ENCODE data around the gene BACH2. TPM values are rescaled to one million over a fixed set of nuclear protein-coding genes. Genes with fewer than 3 reads are reported as not detected.

Gene BACH2
- polyA plus RNA-seq, 2 of the 4 experiments (the other 2 are of a cell fraction), result 0.01 to 0.36 TPM

DNA sequence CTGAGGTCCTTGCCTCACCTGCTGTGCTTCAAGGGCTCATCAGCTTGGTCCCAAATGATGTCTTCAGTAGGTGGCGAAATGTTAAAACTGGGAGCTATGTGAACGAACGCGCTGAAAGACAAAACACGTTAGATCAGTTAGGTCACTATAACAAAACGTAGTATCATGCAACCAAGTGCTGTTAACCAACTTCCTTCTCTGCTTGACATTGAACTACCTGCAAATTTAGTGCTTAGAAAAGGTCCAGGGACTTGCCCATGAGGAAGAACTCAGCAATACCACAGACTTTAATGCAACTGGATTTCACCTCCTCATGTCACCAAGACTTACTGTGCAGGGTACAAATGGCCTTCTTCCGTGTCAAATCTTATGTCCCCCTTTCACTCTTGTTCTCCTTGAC lies 24.8 kb downstream of the BACH2 start:
- 61% methylated on average over 7 of the region's 7 CpGs for WGBS (ENCODE audit: missing lambda C conversion rate)
- CTCF ChIA-PET, result no interaction called here
- FAIRE-seq (no peak), ATAC-seq (no peak), DNase-seq (ENCODE audit: low read depth in 1 of 2, low spot score in 1 of 2) (no peak)
- POLR2A ChIA-PET, result interaction anchor here (0.7 kb wide), 2 partner anchors 77 to 258 kb away, joined by 3 to 4 read pairs; no protein-coding TSS in a partner anchor
- H3K9me3 ChIP-seq, result no peaks in the 10 kb centered on the region
- no peak for TF ChIP-seq ZSCAN20 (CRISPR knock-in tag; IDR thresholded peaks at IDR 0.05)
- no peak for TF ChIP-seq HDAC2 (IDR thresholded peaks at IDR 0.05)
- no peak for TF ChIP-seq JUNB (IDR thresholded peaks at IDR 0.05)
- TF ChIP-seq JUN (IDR thresholded peaks at IDR 0.05), result no peak
- TF ChIP-seq EHMT2 (IDR thresholded peaks at IDR 0.05; ENCODE audit: low read depth), result no peak
- TF ChIP-seq, protein P1, sequence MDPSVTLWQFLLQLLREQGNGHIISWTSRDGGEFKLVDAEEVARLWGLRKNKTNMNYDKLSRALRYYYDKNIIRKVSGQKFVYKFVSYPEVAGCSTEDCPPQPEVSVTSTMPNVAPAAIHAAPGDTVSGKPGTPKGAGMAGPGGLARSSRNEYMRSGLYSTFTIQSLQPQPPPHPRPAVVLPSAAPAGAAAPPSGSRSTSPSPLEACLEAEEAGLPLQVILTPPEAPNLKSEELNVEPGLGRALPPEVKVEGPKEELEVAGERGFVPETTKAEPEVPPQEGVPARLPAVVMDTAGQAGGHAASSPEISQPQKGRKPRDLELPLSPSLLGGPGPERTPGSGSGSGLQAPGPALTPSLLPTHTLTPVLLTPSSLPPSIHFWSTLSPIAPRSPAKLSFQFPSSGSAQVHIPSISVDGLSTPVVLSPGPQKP (IDR thresholded peaks at IDR 0.05; ENCODE audit: low read depth, low read length), result no peak
- TF ChIP-seq, protein P2, sequence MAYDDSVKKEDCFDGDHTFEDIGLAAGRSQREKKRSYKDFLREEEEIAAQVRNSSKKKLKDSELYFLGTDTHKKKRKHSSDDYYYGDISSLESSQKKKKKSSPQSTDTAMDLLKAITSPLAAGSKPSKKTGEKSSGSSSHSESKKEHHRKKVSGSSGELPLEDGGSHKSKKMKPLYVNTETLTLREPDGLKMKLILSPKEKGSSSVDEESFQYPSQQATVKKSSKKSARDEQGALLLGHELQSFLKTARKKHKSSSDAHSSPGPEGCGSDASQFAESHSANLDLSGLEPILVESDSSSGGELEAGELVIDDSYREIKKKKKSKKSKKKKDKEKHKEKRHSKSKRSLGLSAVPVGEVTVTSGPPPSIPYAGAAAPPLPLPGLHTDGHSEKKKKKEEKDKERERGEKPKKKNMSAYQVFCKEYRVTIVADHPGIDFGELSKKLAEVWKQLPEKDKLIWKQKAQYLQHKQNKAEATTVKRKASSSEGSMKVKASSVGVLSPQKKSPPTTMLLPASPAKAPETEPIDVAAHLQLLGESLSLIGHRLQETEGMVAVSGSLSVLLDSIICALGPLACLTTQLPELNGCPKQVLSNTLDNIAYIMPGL (CRISPR knock-in tag; IDR thresholded peaks at IDR 0.05; ENCODE audit: borderline replicate concordance), result no peak
- no peak for TF ChIP-seq POLR2A (IDR thresholded peaks at IDR 0.05; ENCODE audit: low read length)
- TF ChIP-seq TP53 (CRISPR knock-in tag; IDR thresholded peaks at IDR 0.05), result no peak
- TF ChIP-seq ESRRA (IDR thresholded peaks at IDR 0.05; ENCODE audit: borderline replicate concordance, low read length), result no peak
- H3K27ac ChIP-seq, result no peak overlapping the region
- H3K4me2 ChIP-seq, result no peak overlapping the region
- no peaks in the 10 kb centered on the region for H3K4me1 ChIP-seq
- H3K4me3 ChIP-seq, result no peak overlapping the region

DNA sequence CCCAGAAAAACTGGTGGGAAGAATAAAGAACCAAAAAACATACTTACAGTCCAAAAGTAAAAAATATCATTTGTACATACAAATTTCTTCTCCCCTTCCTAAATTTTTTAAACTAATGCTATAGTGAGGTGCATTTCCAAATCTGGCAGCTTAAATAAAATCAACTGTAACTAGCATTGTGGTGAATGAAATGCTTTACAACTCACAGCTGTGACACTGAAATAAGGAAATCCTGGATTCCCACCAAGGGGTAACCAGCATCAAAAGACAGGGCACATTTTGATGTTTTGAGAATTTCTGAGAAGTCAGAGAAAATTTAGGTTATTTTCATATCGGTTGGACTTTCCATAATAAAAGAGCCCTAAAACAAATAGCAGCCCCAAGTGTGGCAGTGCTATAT lies 27.3 kb downstream of the BACH2 start:
- H3K27ac ChIP-seq, result no peak overlapping the region
- TF ChIP-seq HEYL (CRISPR knock-in tag; IDR thresholded peaks at IDR 0.05) (no peak), JUNB (IDR thresholded peaks at IDR 0.05) (no peak), CHD4 (IDR thresholded peaks at IDR 0.05; ENCODE audit: borderline replicate concordance) (no peak), RARB (CRISPR knock-in tag; IDR thresholded peaks at IDR 0.05) (no peak), HOXB13 (CRISPR knock-in tag; IDR thresholded peaks at IDR 0.05; ENCODE audit: low read depth) (no peak)
- TF ChIP-seq, protein P3, sequence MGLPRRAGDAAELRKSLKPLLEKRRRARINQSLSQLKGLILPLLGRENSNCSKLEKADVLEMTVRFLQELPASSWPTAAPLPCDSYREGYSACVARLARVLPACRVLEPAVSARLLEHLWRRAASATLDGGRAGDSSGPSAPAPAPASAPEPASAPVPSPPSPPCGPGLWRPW (IDR thresholded peaks at IDR 0.05), result no peak
- TF ChIP-seq, protein P1 (IDR thresholded peaks at IDR 0.05; ENCODE audit: low read depth, low read length), result no peak
- no peaks in the 10 kb centered on the region for H3K4me1 ChIP-seq
- DNase-seq (ENCODE audit: low read depth in 1 of 2, low spot score in 1 of 2), result no peak
- no peak for ATAC-seq
- no peak overlapping the region for H3K4me3 ChIP-seq
- no peak overlapping the region for H3K4me2 ChIP-seq
- CTCF ChIA-PET, result no interaction called here
- POLR2A ChIA-PET, result no interaction called here
- WGBS (ENCODE audit: missing lambda C conversion rate), result 79% methylated on average over 1 of the region's 1 CpG
- FAIRE-seq, result no peak
- H3K9me3 ChIP-seq, result no peaks in the 10 kb centered on the region

DNA sequence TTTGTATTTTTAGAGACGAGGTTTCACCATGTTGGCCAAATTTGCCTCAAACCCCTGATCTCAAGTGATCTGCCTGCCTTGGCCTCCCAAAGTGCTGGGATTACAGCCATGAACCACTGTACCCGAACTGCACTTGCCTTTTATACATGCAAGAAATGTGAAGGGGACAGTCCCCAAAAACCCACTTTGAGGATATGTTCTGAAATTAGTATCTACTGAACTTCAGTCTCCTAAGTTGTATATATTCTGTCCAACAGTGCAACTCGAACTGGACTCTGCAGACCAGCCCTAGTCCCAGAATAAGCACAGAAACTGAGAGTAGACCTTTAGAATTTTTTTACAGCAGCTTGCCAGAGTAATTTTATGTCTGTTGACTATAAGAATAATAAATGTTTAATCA lies 28.5 kb downstream of the BACH2 start:
- DNase-seq (ENCODE audit: low read depth in 1 of 2, low spot score in 1 of 2), result no peak
- ATAC-seq, result no peak
- ChIA-PET CTCF (no interaction called here), POLR2A (no interaction called here)
- no peaks in the 10 kb centered on the region for H3K9me3 ChIP-seq
- H3K4me3 ChIP-seq, result no peak overlapping the region
- FAIRE-seq, result no peak
- H3K27ac ChIP-seq, result no peak overlapping the region
- no peak overlapping the region for H3K4me2 ChIP-seq
- 25% methylated on average over 3 of the region's 3 CpGs for WGBS (ENCODE audit: missing lambda C conversion rate)
- TF ChIP-seq, protein P4, sequence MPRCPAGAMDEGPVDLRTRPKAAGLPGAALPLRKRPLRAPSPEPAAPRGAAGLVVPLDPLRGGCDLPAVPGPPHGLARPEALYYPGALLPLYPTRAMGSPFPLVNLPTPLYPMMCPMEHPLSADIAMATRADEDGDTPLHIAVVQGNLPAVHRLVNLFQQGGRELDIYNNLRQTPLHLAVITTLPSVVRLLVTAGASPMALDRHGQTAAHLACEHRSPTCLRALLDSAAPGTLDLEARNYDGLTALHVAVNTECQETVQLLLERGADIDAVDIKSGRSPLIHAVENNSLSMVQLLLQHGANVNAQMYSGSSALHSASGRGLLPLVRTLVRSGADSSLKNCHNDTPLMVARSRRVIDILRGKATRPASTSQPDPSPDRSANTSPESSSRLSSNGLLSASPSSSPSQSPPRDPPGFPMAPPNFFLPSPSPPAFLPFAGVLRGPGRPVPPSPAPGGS (IDR thresholded peaks at IDR 0.05), result no peak
- TF ChIP-seq RCOR1 (IDR thresholded peaks at IDR 0.05; ENCODE audit: low read depth, low read length), result no peak
- no peak for TF ChIP-seq RNF2 (IDR thresholded peaks at IDR 0.05; ENCODE audit: borderline replicate concordance, low read depth)
- TF ChIP-seq JUN (IDR thresholded peaks at IDR 0.05), result no peak
- no peaks in the 10 kb centered on the region for H3K4me1 ChIP-seq
